Gastroesophageal sphincter (tissue), 4 donors: ENCODE results near the gene POC1A. TPM values are rescaled to one million over a fixed set of nuclear protein-coding genes. Genes with fewer than 3 reads are reported as not detected.

ENCODE experiments used
- ATAC-seq: fragments of 150-250 bp; one replicate; pipeline ENCODE4 v1.9.1; 2016; ENCODE audit warnings: mild to moderate bottlenecking, moderate library complexity
- H3K27ac ChIP-seq, 4 donors: fragments of 200-600 bp; sonication (generic) in 3 of 4; 1 replicate in 3 of 4; 2 replicates in 1 of 4; pipeline ENCODE4 v1.5.1; 2016 to 2019
- H3K27me3 ChIP-seq: fragments of 200-600 bp; sonication (generic); one replicate; pipeline ENCODE4 v1.5.1; 2019
- H3K36me3 ChIP-seq, 2 donors: fragments of 200-600 bp; sonication (generic); one replicate each; pipeline ENCODE4 v1.5.1; 2019; ENCODE audit warnings: control low read depth in 1 of 2
- H3K4me1 ChIP-seq, 3 donors: fragments of 200-600 bp; sonication (generic); 1 replicate in 2 of 3; 2 replicates in 1 of 3; pipeline ENCODE4 v1.5.1; 2016 to 2019; ENCODE audit warnings: control low read depth in 2 of 3
- H3K4me3 ChIP-seq, 2 donors: fragments of 200-600 bp; sonication (generic); one replicate each; pipeline ENCODE4 v1.5.1; 2019; ENCODE audit warnings: mild to moderate bottlenecking in 1 of 2, moderate library complexity in 1 of 2
- H3K9me3 ChIP-seq, 3 donors: fragments of 200-600 bp; sonication (generic); one replicate each; pipeline ENCODE4 v1.5.1; 2017 to 2019; ENCODE audit warnings: control low read depth in 2 of 3
- CTCF ChIP-seq, 4 experiments: fragments of 200-600 bp in 2 of 4; fragments of 450-650 bp in 2 of 4; sonication (generic) in 1 of 4; IDR thresholded peaks; one replicate each; pipeline ENCODE4 v1.5.1; 2017 to 2019; ENCODE audit warnings: antibody characterized with exemption in 4 of 4, mild to moderate bottlenecking in 2 of 4, moderate library complexity in 2 of 4
- EP300 ChIP-seq: sonication (generic); formaldehyde crosslinking; IDR thresholded peaks from one replicate; pipeline ENCODE4 v1.6.1; 2017; ENCODE audit warnings: antibody characterized with exemption, mild to moderate bottlenecking
- POLR2A ChIP-seq, 2 donors: fragments of 450-650 bp; IDR thresholded peaks; one replicate each; pipeline ENCODE4 v1.6.1; 2017; ENCODE audit warnings: antibody characterized with exemption in 2 of 2, mild to moderate bottlenecking in 2 of 2, moderate library complexity in 1 of 2
- POLR2AphosphoS5 ChIP-seq: sonication (generic); formaldehyde crosslinking; IDR thresholded peaks from one replicate; pipeline ENCODE4 v1.6.1; 2017; ENCODE audit warnings: antibody characterized with exemption
- WGBS, 2 donors: methylation state at CpG; one replicate each; pipeline ENCODE4 v1.1.5; 2018; ENCODE audit warnings: low coverage in 1 of 2; 5-methylcytosine and 5-hydroxymethylcytosine counted together
- total RNA-seq, 4 donors: library from RNA; depleted of rRNA; stranded (reverse); fragments of >200 nt; gene quantifications; one replicate each; pipeline ENCODE4 v1.1.0, GENCODE V29; 2016

Gene POC1A
- total RNA-seq, 4 donors from 2014 or later = 0.73 to 1.7 (median 0.93) TPM

GRCh38 chr3:52067046-52067445 is 87.2 kb downstream of the POC1A start:
- H3K4me3 ChIP-seq = no peak overlapping the region
- H3K36me3 ChIP-seq = no peaks in the 10 kb centered on the region
- TF ChIP-seq EP300 (no peak), CTCF (IDR thresholded peaks at IDR 0.05) (no peak), POLR2A (IDR thresholded peaks at IDR 0.05) (no peak), POLR2AphosphoS5 (no peak)
- no peaks in the 10 kb centered on the region for H3K9me3 ChIP-seq
- no peaks in the 10 kb centered on the region for H3K27me3 ChIP-seq
- 94% methylated on average over 3 of the region's 8 CpGs; no CpG with 5 or more reads in 1 of the 2 donors for WGBS, 2 donors
- ATAC-seq = no peak
- peaks cover 0 to 36% (median 9%) of the 10 kb centered on the region in 3 donors for H3K4me1 ChIP-seq
- H3K27ac ChIP-seq = no peak overlapping the region

GRCh38 chr3:52065264-52065756 is 88.9 kb downstream of the POC1A start:
- Histone ChIP-seq H3K36me3 (no peaks in the 10 kb centered on the region), H3K4me3 (no peak overlapping the region), H3K27ac (peak overlapping the region in 1 of 4 donors; percentile 7), H3K27me3 (no peaks in the 10 kb centered on the region), H3K4me1 (peaks cover 0 to 19% (median 2%) of the 10 kb centered on the region in 3 donors), H3K9me3 (no peaks in the 10 kb centered on the region)
- WGBS, 2 donors = 47 to 100% methylated on average over 1 to 3 of the region's 12 CpGs
- no peak for TF ChIP-seq CTCF (IDR thresholded peaks at IDR 0.05)
- no peak for TF ChIP-seq POLR2A (IDR thresholded peaks at IDR 0.05)
- TF ChIP-seq POLR2AphosphoS5 = no peak
- no peak for TF ChIP-seq EP300
- peak; percentile 11 for ATAC-seq

- Histone ChIP-seq H3K4me1 (peaks cover 0 to 12% (median 0%) of the 10 kb centered on the region in 3 donors), H3K27ac (no peak overlapping the region), H3K36me3 (no peaks in the 10 kb centered on the region), H3K9me3 (no peaks in the 10 kb centered on the region), H3K27me3 (no peaks in the 10 kb centered on the region), H3K4me3 (no peak overlapping the region)
- no peak for TF ChIP-seq EP300
- no peak for TF ChIP-seq POLR2AphosphoS5
- no peak for TF ChIP-seq POLR2A (IDR thresholded peaks at IDR 0.05)
- TF ChIP-seq CTCF (IDR thresholded peaks at IDR 0.05) = no peak
- ATAC-seq = no peak
- WGBS, 2 donors = no CpG with 5 or more reads among the region's 8 CpGs
These were observed 89.7 kb downstream of the POC1A start for GRCh38 chr3:52064561-52064960.

- TF ChIP-seq CTCF (IDR thresholded peaks at IDR 0.05) (no peak), POLR2AphosphoS5 (no peak), EP300 (no peak), POLR2A (IDR thresholded peaks at IDR 0.05) (no peak)
- Histone ChIP-seq H3K4me3 (no peak overlapping the region), H3K9me3 (no peaks in the 10 kb centered on the region), H3K27ac (no peak overlapping the region), H3K4me1 (peaks cover 0 to 8% (median 0%) of the 10 kb centered on the region in 3 donors), H3K27me3 (no peaks in the 10 kb centered on the region), H3K36me3 (no peaks in the 10 kb centered on the region)
- ATAC-seq = no peak
- 67 to 74% methylated on average over 6 to 13 of the region's 14 CpGs for WGBS, 2 donors
These were observed 91.0 kb downstream of the POC1A start for GRCh38 chr3:52063026-52063723.

GRCh38 chr3:52062505-52062904 is 91.7 kb downstream of the POC1A start:
- no peak for TF ChIP-seq EP300
- TF ChIP-seq CTCF (IDR thresholded peaks at IDR 0.05) = no peak
- no peak for TF ChIP-seq POLR2A (IDR thresholded peaks at IDR 0.05)
- TF ChIP-seq POLR2AphosphoS5 = no peak
- H3K27ac ChIP-seq = no peak overlapping the region
- no peaks in the 10 kb centered on the region for H3K36me3 ChIP-seq
- H3K9me3 ChIP-seq = no peaks in the 10 kb centered on the region
- WGBS, 2 donors = 17 to 20% methylated on average over 1 to 2 of the region's 5 CpGs
- H3K4me1 ChIP-seq = peaks cover 0 to 15% (median 0%) of the 10 kb centered on the region in 3 donors
- no peak overlapping the region for H3K4me3 ChIP-seq
- ATAC-seq = peak; percentile 32
- no peaks in the 10 kb centered on the region for H3K27me3 ChIP-seq
